ENCODE results near the gene CELA3A.
"Not testable (repeated sequence)": the region's sequence is repeated elsewhere in the genome, so short reads cannot be mapped to it uniquely, and the experiment has no call there.

CELA3A gene

GRCh38 chr1:22001409-22001808 is at the start of gene CELA3A:
CELA3A (plus strand) TSS chr1:22001657; CDS start chr1:22001675, 18 bp downstream.
- Mint-ChIP-seq H3K9me3 (no peaks in the 10 kb centered on the region), H3K27me3 (peaks cover 9% of the 10 kb centered on the region), H3K4me1 (no peaks in the 10 kb centered on the region), H3K36me3 (no peaks in the 10 kb centered on the region), H3K27ac (no peak within 1 kb of the TSS), H3K4me3 (no peak within 1 kb of the TSS)
- ATAC-seq, result no peak

- Mint-ChIP-seq H3K9me3 (no peaks in the 10 kb centered on the region), H3K36me3 (no peaks in the 10 kb centered on the region), H3K4me3 (no peak overlapping the region), H3K27me3 (peaks cover 20% of the 10 kb centered on the region), H3K4me1 (peaks cover 11% of the 10 kb centered on the region), H3K27ac (no peak overlapping the region)
- no peak for ATAC-seq
These were observed 48.5 kb upstream of the CELA3A start for GRCh38 chr1:21952786-21953520.

DNA sequence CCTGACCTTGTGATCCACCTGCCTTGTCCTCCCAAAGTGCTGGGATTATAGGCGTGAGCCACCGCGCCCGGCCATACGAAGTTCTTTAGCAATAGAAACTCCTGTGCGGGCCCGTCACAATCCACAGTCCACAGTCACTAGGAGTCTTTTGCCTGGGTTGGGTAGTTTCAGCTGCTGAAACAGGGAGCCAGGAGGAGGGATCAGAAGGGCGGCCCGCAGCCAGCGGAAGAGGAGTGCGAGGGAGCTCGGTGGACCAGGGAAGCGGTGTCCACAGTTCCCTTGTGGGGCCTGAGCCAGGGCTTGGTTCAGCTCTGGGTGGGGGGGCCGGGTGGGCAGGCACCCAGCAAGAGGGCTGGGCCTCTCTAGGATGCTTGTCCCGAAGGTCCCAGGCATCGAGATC is 46.4 kb upstream of the CELA3A start:
- no peak overlapping the region for H3K27ac Mint-ChIP-seq

GRCh38 chr1:21955501-21956281 is 45.8 kb upstream of the CELA3A start:
- no peak for ATAC-seq
- H3K4me3 Mint-ChIP-seq, result no peak overlapping the region
- H3K36me3 Mint-ChIP-seq, result no peaks in the 10 kb centered on the region
- H3K27me3 Mint-ChIP-seq, result peaks cover 33% of the 10 kb centered on the region
- peaks cover 11% of the 10 kb centered on the region for H3K4me1 Mint-ChIP-seq
- H3K9me3 Mint-ChIP-seq, result no peaks in the 10 kb centered on the region
- H3K27ac Mint-ChIP-seq, result no peak overlapping the region

More for the DNA sequence above, 46.4 kb upstream of the CELA3A start:
- H3K4me3 Mint-ChIP-seq, result no peak overlapping the region
- peaks cover 33% of the 10 kb centered on the region for H3K27me3 Mint-ChIP-seq
- ATAC-seq, result no peak
- peaks cover 11% of the 10 kb centered on the region for H3K4me1 Mint-ChIP-seq
- no peaks in the 10 kb centered on the region for H3K9me3 Mint-ChIP-seq
- H3K36me3 Mint-ChIP-seq, result no peaks in the 10 kb centered on the region

DNA sequence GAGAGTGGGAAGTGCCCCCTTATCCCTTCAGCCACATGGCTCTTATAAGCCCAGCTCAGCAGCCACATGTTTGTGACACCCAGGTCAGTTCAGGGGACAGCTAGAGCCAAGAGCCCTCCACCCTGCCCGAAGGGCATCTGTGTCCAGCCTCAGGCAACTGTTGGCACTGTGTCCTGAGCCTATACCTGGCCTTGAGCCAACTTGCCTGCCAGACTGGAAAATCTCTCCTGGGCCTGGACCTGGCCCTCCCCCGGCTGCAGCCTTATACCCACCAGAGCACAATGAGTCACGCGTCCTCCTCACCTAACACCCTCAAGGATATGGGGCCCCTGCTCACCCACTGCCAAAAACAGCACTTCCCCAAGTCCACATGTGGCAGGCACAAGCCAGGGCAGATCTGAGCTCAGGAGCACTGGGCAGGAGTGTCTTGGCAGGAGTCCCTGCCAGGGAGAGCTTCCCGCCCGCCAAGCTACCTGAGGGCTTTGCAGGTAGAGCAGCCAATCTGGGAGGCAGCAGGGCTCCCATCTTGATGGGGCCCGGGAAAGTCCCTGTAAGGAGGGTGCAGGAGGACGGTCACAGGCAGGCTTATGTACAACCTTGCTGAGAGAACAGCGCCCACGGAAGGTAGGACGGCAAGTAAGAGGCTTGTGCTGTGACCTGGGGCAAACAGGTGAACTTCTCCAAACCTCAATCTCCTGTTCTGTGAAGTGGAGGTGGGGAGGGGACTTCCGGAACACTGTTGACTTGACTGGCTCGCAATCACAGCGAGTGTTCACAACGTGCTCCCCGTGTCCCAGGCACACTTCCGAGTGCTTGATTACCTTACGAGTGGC is 44.5 kb upstream of the CELA3A start:
- Mint-ChIP-seq H3K36me3 (no peaks in the 10 kb centered on the region), H3K27me3 (peaks cover 33% of the 10 kb centered on the region), H3K9me3 (no peaks in the 10 kb centered on the region), H3K4me3 (no peak overlapping the region), H3K4me1 (peaks cover 11% of the 10 kb centered on the region), H3K27ac (no peak overlapping the region)
- ATAC-seq, result peak; percentile 37

DNA sequence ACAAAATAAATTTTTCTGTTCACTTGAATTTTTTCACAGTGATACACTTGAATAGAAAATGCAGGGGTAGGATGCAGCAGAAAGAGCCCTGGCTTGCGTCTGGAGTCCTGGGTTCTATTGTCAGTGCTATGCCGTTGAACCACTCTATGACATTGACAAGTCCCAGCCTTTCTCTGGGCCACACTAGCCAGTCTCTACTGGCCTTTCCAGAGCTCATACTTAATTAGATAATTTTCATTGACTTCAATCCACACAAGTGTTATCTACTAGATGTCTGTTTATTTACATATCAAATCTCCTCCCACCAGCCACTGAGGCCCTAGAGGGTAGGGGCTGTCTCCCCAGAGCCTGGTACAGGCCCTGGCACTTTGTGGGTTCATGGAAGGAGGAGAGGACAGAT is 40.1 kb upstream of the CELA3A start:
- no peak overlapping the region for H3K4me3 Mint-ChIP-seq
- H3K4me1 Mint-ChIP-seq, result peaks cover 16% of the 10 kb centered on the region
- H3K27me3 Mint-ChIP-seq, result peaks cover 45% of the 10 kb centered on the region
- H3K36me3 Mint-ChIP-seq, result no peaks in the 10 kb centered on the region
- H3K9me3 Mint-ChIP-seq, result no peaks in the 10 kb centered on the region
- H3K27ac Mint-ChIP-seq, result no peak overlapping the region
- no peak for ATAC-seq

DNA sequence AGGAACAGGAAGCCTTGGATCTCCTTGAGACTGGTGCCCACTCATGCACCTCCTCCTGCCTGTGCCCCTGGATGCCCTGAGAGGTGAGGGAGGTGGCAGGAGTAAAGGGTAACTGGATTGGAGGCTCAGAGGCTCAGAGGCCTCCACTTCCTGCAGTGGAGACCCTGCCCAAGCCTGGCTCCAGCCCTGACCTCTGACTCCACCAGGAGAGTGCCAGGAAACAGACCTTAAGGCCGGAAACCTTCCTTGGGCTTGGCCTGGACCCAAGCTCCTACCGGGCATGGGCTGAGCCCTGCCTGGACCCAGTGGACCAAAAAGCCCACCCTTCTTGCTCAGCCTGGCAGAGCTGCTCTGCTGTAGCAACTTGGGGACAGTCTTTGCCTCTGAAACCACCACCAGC is 39.7 kb upstream of the CELA3A start:
- H3K27ac Mint-ChIP-seq, result no peak overlapping the region
- peaks cover 45% of the 10 kb centered on the region for H3K27me3 Mint-ChIP-seq
- peaks cover 13% of the 10 kb centered on the region for H3K4me1 Mint-ChIP-seq
- no peak for ATAC-seq
- no peaks in the 10 kb centered on the region for H3K36me3 Mint-ChIP-seq
- no peaks in the 10 kb centered on the region for H3K9me3 Mint-ChIP-seq
- H3K4me3 Mint-ChIP-seq, result no peak overlapping the region

- no peak overlapping the region for H3K27ac Mint-ChIP-seq
- peaks cover 33% of the 10 kb centered on the region for H3K27me3 Mint-ChIP-seq
- H3K4me1 Mint-ChIP-seq, result peaks cover 6% of the 10 kb centered on the region
These were observed 37.8 kb upstream of the CELA3A start for GRCh38 chr1:21963477-21964217.

GRCh38 chr1:21966247-21967000 is 35.0 kb upstream of the CELA3A start:
- no peaks in the 10 kb centered on the region for H3K36me3 Mint-ChIP-seq
- H3K27ac Mint-ChIP-seq, result no peak overlapping the region
- no peak for ATAC-seq

More at GRCh38 chr1:21963477-21964217, 37.8 kb upstream of the CELA3A start:
- H3K36me3 Mint-ChIP-seq, result no peaks in the 10 kb centered on the region
- H3K4me3 Mint-ChIP-seq, result no peak overlapping the region
- no peaks in the 10 kb centered on the region for H3K9me3 Mint-ChIP-seq
- peak; percentile 92 for ATAC-seq

DNA sequence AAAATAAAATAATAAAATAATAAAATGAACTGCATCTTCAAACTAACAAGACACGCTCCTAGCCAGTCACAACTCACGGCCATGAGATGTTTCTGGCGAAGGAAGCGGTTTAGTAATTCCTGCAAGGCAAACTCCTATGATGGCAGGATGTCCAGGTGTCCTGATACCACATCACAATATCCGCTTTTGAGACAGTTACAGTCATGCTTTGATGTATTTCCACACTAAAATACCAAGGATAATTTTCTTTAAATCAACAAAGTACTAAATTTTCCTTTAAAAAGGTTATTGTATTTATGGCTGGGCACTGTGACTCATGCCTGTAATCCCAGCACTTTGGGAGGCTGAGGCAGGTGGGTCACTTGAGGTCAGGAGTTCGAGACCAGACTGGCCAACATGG is 34.2 kb upstream of the CELA3A start:
- not testable (repeated sequence) for H3K4me1 Mint-ChIP-seq, H3K4me3 Mint-ChIP-seq, H3K36me3 Mint-ChIP-seq, H3K9me3 Mint-ChIP-seq, ATAC-seq, H3K27ac Mint-ChIP-seq
- H3K27me3 Mint-ChIP-seq, result peaks cover 32% of the 10 kb centered on the region

More at GRCh38 chr1:21966247-21967000, 35.0 kb upstream of the CELA3A start:
- H3K9me3 Mint-ChIP-seq, result no peaks in the 10 kb centered on the region
- peaks cover 32% of the 10 kb centered on the region for H3K27me3 Mint-ChIP-seq
- H3K4me1 Mint-ChIP-seq, result peaks cover 6% of the 10 kb centered on the region
- no peak overlapping the region for H3K4me3 Mint-ChIP-seq

DNA sequence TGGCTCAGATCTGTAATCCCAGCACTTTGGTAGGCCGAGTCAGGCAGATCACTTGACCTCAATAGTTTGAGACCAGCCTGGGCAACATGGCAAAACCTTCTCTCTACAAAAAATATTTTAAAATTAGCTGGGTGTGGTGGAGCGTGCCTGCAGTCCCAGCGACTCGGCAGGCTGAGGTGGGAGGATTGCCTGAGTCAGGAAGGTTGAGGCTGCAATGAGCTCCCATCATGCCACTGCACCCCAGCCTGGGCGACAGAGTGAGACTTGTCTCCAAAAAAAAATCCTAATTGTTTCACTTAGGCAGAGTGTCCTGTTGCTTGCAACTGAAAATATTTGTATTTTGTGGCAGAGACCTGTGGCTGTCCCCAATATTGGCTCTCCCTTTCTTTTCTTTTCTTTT is 32.4 kb upstream of the CELA3A start:
- not testable (repeated sequence) for H3K36me3 Mint-ChIP-seq

GRCh38 chr1:21970523-21970922 is 30.9 kb upstream of the CELA3A start:
- H3K4me1 Mint-ChIP-seq, H3K9me3 Mint-ChIP-seq, H3K4me3 Mint-ChIP-seq, H3K27ac Mint-ChIP-seq, ATAC-seq, H3K36me3 Mint-ChIP-seq: not testable (repeated sequence)
- H3K27me3 Mint-ChIP-seq, result peaks cover 24% of the 10 kb centered on the region

More for the DNA sequence above, 32.4 kb upstream of the CELA3A start:
- H3K4me1 Mint-ChIP-seq, H3K27ac Mint-ChIP-seq, H3K4me3 Mint-ChIP-seq, ATAC-seq, H3K9me3 Mint-ChIP-seq: not testable (repeated sequence)
- H3K27me3 Mint-ChIP-seq, result peaks cover 25% of the 10 kb centered on the region

DNA sequence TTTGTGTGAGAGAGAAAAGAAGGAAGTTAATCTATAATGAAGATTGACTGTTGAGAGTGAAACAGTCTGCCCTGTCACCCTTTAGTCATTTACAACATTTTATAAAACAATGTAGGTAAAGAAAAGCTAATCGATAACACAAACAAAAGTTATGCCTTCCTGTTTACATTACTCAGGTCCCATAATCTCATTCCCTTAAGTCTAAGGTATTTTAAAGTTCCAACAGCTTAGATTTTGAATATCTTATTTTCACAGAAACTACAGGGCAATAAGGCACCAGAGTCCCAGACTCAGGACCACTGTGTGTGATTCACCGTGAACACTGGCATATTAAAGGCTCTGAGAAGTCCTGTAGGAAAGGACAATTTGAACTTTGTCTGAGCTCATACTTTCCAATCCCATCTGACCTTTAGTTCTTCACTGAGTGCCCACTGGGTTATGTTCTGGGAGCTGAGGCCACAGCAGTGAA is 28.4 kb upstream of the CELA3A start:
- H3K36me3 Mint-ChIP-seq, H3K27me3 Mint-ChIP-seq, H3K27ac Mint-ChIP-seq, H3K4me1 Mint-ChIP-seq, ATAC-seq, H3K9me3 Mint-ChIP-seq, H3K4me3 Mint-ChIP-seq: not testable (repeated sequence)

DNA sequence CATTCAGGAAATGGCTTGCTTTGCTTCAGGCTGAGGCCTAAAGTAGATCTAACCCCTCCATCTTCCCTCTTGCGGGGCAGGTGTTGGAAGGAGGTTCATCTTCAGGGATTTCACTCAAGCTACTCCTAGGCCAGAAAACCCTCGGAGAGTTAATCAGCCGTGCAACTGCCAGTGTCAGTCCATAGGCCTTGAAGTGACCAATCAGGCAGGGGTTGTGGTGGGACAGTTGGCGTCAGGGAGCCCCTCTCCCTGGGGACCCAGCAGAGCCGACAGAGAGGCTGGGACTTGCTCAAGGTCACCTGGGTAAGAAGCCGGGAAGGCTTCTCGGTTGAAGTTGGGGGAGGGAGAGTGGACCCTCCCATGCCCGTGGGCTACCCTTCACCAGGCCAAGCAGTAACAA is 27.5 kb upstream of the CELA3A start:
- not testable (repeated sequence) for H3K27me3 Mint-ChIP-seq, ATAC-seq, H3K9me3 Mint-ChIP-seq, H3K4me3 Mint-ChIP-seq, H3K4me1 Mint-ChIP-seq, H3K27ac Mint-ChIP-seq, H3K36me3 Mint-ChIP-seq

Data from stimulated activated memory B cell treated with anti-CD40 and anti-IgM and Interleukin-4, amounts not matched to agents 10 μg/mL and 1 μg/mL and 100 μg/mL, for 72 hours (primary cell).